GM21381 (cell line): ENCODE data around the gene LRRC74B.
A peak's percentile ranks its signal among the peaks of the same experiment; 100 is the strongest.
"Not testable (repeated sequence)": the region's sequence is repeated elsewhere in the genome, so short reads cannot be mapped to it uniquely, and the experiment has no call there.

Experiments
- ATAC-seq: cut with Tn5 transposase; IDR thresholded peaks from one replicate; pipeline ENCODE4 v1.9.1; 2021; ENCODE audit warnings: mild to moderate bottlenecking, moderate library complexity; ENCODE audit not compliant: unreplicated experiment

LRRC74B gene

GRCh38 chr22:21045585-21046294 is at the start of gene LRRC74B:
Gene LRRC74B (plus strand): TSS chr22:21045946. CDS start chr22:21045987, 41 bp downstream.
- peak; percentile 82 for ATAC-seq

GRCh38 chr22:20996031-20996410 is 49.7 kb upstream of the LRRC74B start:
- ATAC-seq = no peak

GRCh38 chr22:20996598-20997535 is 48.9 kb upstream of the LRRC74B start:
- ATAC-seq = no peak

GRCh38 chr22:20997536-20998257 is 48.0 kb upstream of the LRRC74B start:
- ATAC-seq = no peak

GRCh38 chr22:20998411-20999336 is 47.1 kb upstream of the LRRC74B start:
- no peak for ATAC-seq

GRCh38 chr22:20999350-21000206 is 46.2 kb upstream of the LRRC74B start:
- no peak for ATAC-seq

- ATAC-seq = no peak
These were observed 45.3 kb upstream of the LRRC74B start for GRCh38 chr22:21000207-21000986.

- ATAC-seq = peak; percentile 7
These were observed 44.7 kb upstream of the LRRC74B start for GRCh38 chr22:21000987-21001600.

- peak; percentile 82 for ATAC-seq
These were observed 44.0 kb upstream of the LRRC74B start, which contains the start of gene THAP7 for GRCh38 chr22:21001601-21002325. Gene THAP7 (minus strand): TSS chr22:21002118. CDS start chr22:21001911, 207 bp downstream.

- no peak for ATAC-seq
These were observed 42.0 kb upstream of the LRRC74B start for GRCh38 chr22:21003782-21004181.

- not testable (repeated sequence) for ATAC-seq
These were observed 36.5 kb upstream of the LRRC74B start for GRCh38 chr22:21009208-21009607.

GRCh38 chr22:21009638-21010425 is 35.9 kb upstream of the LRRC74B start:
- no peak for ATAC-seq

- no peak for ATAC-seq
These were observed 35.2 kb upstream of the LRRC74B start for GRCh38 chr22:21010426-21011113.

GRCh38 chr22:21012446-21013407 is 33.0 kb upstream of the LRRC74B start:
- no peak for ATAC-seq
